MCF 10A (cell line): ENCODE results near the gene CCDC15. TPM values are rescaled to one million over a fixed set of nuclear protein-coding genes. Genes with fewer than 3 reads are reported as not detected.

Source experiments
- BruUV-seq: library from RNA; stranded (reverse); fragments of 400-500 nt; replicated peaks from 2 replicates; lab custom pipeline; 2021; lab: Mats Ljungman, UMichigan
- CTCF ChIA-PET: fragments of 300-600 bp; sonication (Branson Sonifier 250); formaldehyde crosslinking; extraction: SDS; loops from one replicate; lab custom pipeline; 2021; ENCODE audit warnings: antibody characterized with exemption, inconsistent platforms; lab: Yijun Ruan, JAX
- POLR2A ChIA-PET: fragments of 300-600, 350-650 bp; sonication (Branson Sonifier 250); formaldehyde crosslinking; extraction: SDS; loops from one replicate; lab custom pipeline; 2020; ENCODE audit warnings: antibody characterized with exemption, inconsistent platforms; lab: Yijun Ruan, JAX
- DNase-seq: peaks from one replicate; pipeline ENCODE4 v3.0.0-alpha.2; 2018; ENCODE audit not compliant: unreplicated experiment
- H3K27ac Mint-ChIP-seq: one replicate; pipeline ENCODE4 v1.8.0; 2022; ENCODE audit warnings: mild to moderate bottlenecking, low read depth, mixed read lengths; ENCODE audit not compliant: unreplicated experiment
- H3K27me3 Mint-ChIP-seq: one replicate; pipeline ENCODE4 v1.8.0; 2022; ENCODE audit warnings: mixed read lengths; ENCODE audit not compliant: insufficient read depth, unreplicated experiment
- H3K36me3 Mint-ChIP-seq: one replicate; pipeline ENCODE4 v1.8.0; 2022; ENCODE audit warnings: mild to moderate bottlenecking, moderate library complexity, mixed read lengths; ENCODE audit not compliant: insufficient read depth, unreplicated experiment
- H3K4me1 Mint-ChIP-seq: one replicate; pipeline ENCODE4 v1.8.0; 2022; ENCODE audit warnings: mixed read lengths; ENCODE audit not compliant: insufficient read depth, unreplicated experiment
- H3K4me3 Mint-ChIP-seq: one replicate; pipeline ENCODE4 v1.8.0; 2022; ENCODE audit warnings: mild to moderate bottlenecking, moderate library complexity, mixed read lengths; ENCODE audit not compliant: unreplicated experiment
- H3K9me3 Mint-ChIP-seq: one replicate; pipeline ENCODE4 v1.8.0; 2022; ENCODE audit warnings: mixed read lengths; ENCODE audit not compliant: unreplicated experiment
- intact Hi-C: fragments of 100-400 bp; cut with micrococcal nuclease; formaldehyde crosslinking; loops from 2 replicates; pipeline ENCODE4 v1.14.1; 2022
- total RNA-seq: library from RNA; stranded (reverse); gene quantifications from 2 replicates; pipeline ENCODE4 v1.2.3, GENCODE V29; 2022
- TF ChIP-seq, protein P1 (sequence below): fragments of 200-600 bp; IDR thresholded peaks from one replicate; pipeline ENCODE4 v1.8.0; 2022; ENCODE audit warnings: antibody characterized with exemption, mild to moderate bottlenecking; ENCODE audit not compliant: unreplicated experiment

Gene CCDC15
- total RNA-seq, 1 experiment from 2014 or later, result 2.8 TPM

DNA sequence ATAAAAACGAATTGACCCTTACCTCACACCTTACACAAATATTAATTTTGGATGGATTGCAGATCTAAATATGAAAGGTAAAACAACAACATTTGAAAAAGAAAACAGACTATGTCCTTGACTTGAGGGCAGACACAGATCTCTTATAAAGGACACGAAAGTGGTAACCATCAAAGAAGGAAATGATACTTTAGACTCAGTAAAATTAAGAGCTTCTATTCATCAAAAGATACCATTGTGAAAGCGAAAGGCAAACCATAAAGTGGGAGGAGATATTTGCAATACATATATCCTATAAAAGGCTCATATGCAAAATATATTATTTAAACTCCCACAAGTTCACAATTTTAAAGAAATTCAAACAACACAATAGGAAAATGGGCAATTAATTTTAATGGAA, 23.2 kb upstream of the CCDC15 start:
- POLR2A ChIA-PET, result interaction anchor here (0.8 kb wide), 1 partner anchor 15 kb away, joined by 3 read pairs; no protein-coding TSS in a partner anchor
- BruUV-seq, result no TSS peak

DNA sequence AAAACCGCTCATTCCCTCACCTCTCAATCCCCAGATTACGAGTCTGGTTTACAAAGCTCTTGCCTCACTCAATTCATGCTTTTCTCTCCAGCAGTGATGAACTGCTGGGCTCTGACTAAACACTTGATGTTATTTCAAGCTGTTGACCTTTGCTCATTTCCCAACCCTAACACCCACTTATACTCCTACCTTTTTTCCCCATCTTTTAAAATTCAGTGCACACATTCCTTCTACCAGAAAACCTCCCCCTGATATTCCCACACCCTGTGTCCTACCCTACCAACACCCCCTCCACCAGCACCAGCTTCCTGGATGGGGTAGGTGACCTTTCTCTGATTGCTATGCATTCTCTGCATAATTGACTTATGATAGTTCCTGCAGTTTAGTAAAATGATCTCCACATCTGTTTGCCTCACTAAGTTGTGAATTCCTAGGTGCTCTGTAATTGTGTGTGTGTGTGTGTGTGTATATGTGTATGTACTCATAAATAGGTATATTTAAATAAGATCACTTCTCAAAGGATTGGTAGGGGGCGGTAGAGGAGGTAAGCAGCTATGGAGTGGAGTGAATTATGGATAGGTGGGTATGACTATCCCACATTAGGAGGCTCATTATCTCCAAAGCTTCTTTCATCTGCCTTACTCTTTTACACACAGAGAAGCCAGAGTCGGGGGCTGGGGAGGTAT, 19.0 kb upstream of the CCDC15 start:
- ChIA-PET POLR2A (interaction anchor here (2.6 kb wide), 1 partner anchor 19 kb away, joined by 9 read pairs; the partner anchor contains the start of gene CCDC15), CTCF (interaction anchor here (0.7 to 0.9 kb wide), 7 partner anchors 10 to 1211 kb away, joined by 3 to 5 read pairs (median 3); no protein-coding TSS in a partner anchor)
- Mint-ChIP-seq H3K36me3 (no peaks in the 10 kb centered on the region), H3K27ac (no peak overlapping the region), H3K4me1 (no peaks in the 10 kb centered on the region), H3K9me3 (no peaks in the 10 kb centered on the region), H3K4me3 (no peak overlapping the region), H3K27me3 (no peaks in the 10 kb centered on the region)
- TF ChIP-seq, protein P1, sequence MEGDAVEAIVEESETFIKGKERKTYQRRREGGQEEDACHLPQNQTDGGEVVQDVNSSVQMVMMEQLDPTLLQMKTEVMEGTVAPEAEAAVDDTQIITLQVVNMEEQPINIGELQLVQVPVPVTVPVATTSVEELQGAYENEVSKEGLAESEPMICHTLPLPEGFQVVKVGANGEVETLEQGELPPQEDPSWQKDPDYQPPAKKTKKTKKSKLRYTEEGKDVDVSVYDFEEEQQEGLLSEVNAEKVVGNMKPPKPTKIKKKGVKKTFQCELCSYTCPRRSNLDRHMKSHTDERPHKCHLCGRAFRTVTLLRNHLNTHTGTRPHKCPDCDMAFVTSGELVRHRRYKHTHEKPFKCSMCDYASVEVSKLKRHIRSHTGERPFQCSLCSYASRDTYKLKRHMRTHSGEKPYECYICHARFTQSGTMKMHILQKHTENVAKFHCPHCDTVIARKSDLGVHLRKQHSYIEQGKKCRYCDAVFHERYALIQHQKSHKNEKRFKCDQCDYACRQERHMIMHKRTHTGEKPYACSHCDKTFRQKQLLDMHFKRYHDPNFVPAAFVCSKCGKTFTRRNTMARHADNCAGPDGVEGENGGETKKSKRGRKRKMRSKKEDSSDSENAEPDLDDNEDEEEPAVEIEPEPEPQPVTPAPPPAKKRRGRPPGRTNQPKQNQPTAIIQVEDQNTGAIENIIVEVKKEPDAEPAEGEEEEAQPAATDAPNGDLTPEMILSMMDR, result no peak
- DNase-seq, result peak; percentile 54
- no TSS peak for BruUV-seq
- intact Hi-C loops, result no loop called here

More for the DNA sequence above, 23.2 kb upstream of the CCDC15 start:
- Mint-ChIP-seq H3K27me3 (no peaks in the 10 kb centered on the region), H3K4me1 (no peaks in the 10 kb centered on the region), H3K36me3 (no peaks in the 10 kb centered on the region), H3K9me3 (no peaks in the 10 kb centered on the region), H3K27ac (no peak overlapping the region), H3K4me3 (no peak overlapping the region)
- TF ChIP-seq, protein P1, result no peak
- DNase-seq, result no peak
- intact Hi-C loops, result no loop called here
- CTCF ChIA-PET, result no interaction called here

DNA sequence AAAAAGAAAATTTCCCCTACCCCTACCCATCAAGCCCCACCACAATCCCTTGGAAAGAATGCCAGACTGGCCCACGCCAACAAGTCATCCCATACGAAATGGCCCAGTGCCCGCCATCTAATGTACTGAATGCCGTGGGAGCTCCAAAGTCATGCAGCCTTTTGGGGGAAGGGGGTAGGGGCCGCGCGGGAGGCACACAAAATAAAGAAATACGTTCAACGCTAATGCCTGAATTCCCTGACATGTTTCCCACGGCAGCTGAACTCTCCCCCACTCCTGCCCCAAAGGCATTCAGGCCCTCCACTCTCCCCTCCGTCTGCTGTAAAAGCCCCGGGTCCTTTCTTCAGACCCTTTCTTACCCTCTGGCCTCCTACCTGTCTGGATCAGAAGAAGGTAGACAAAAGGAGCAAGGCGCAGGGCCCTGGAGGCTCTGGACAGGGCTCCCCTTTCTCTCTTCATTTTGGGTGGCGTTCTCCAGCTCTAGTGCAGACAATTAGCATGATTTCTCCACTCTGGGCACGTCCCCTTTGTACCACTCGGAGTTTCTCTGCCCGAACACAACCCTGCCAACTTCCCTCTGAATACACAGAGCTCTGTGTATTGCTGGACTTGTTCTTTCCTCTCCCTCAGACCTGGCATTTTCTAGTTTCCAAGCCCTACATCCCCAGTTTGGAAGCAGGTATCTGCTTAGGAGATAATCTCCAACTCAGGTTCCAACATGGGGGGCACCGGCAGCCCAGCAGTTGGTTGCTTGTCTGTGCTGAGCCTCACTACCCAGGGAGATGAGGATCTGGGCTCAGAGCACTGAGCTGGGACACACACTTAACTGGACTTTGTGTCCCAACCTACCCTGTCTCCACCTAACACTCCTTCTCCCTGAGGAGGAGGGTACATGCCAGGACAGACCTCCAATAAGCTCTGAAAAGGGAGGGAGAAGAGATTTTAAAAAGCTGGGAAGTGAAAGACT, 18.2 kb upstream of the CCDC15 start, which contains the start of gene HEPACAM:
HEPACAM (minus strand) TSS at position 500 of the 967 bp plus-strand sequence; CDS start at position 459, 41 bp downstream.
- CTCF ChIA-PET, result interaction anchor here (0.6 to 1.0 kb wide), 5 partner anchors 8 to 518 kb away, joined by 3 to 4 read pairs (median 3); no protein-coding TSS in a partner anchor
- POLR2A ChIA-PET, result interaction anchor here (2.6 kb wide), 1 partner anchor 18 kb away, joined by 9 read pairs; the partner anchor contains the start of gene CCDC15
- no peaks in the 10 kb centered on the region for H3K36me3 Mint-ChIP-seq
- no TSS peak for BruUV-seq
- no peak for DNase-seq
- H3K4me3 Mint-ChIP-seq, result no peak within 1 kb of the TSS
- H3K27ac Mint-ChIP-seq, result no peak within 1 kb of the TSS
- no peaks in the 10 kb centered on the region for H3K4me1 Mint-ChIP-seq
- intact Hi-C loops, result no loop called here
- no peaks in the 10 kb centered on the region for H3K9me3 Mint-ChIP-seq
- TF ChIP-seq, protein P1, result no peak
- H3K27me3 Mint-ChIP-seq, result no peaks in the 10 kb centered on the region
